RWPE2 (cell line): ENCODE results near the gene PKIG.
A peak's percentile ranks its signal among the peaks of the same experiment; 100 is the strongest.

ENCODE experiments used
- ATAC-seq: fragments of 200-7000 bp; cut with Tn5 transposase; 3 replicates; pipeline ENCODE4 v1.9.1; 2021; ENCODE audit warnings: low read depth
- DNase-seq: peaks from one replicate; pipeline ENCODE4 v3.0.0-alpha.2; 2020; ENCODE audit warnings: low spot score
- H3K27ac ChIP-seq: fragments of 450-650 bp; 2 replicates; pipeline ENCODE4 v1.5.1; 2017; ENCODE audit warnings: mild to moderate bottlenecking; ENCODE audit not compliant: poor library complexity, severe bottlenecking
- H3K27me3 ChIP-seq: fragments of 250-450 bp; sonication (Bioruptor Pico); 2 replicates; pipeline ENCODE4 v1.5.1; 2021; ENCODE audit warnings: mild to moderate bottlenecking, moderate library complexity; ENCODE audit not compliant: insufficient read depth, poor library complexity, severe bottlenecking
- H3K36me3 ChIP-seq: fragments of 250-450 bp; sonication (Bioruptor Pico); 2 replicates; pipeline ENCODE4 v1.5.1; 2020; ENCODE audit warnings: low read depth, mild to moderate bottlenecking, moderate library complexity
- H3K4me1 ChIP-seq: fragments of 250-450 bp; sonication (Bioruptor Pico); 2 replicates; pipeline ENCODE4 v1.5.1; 2021; ENCODE audit warnings: mild to moderate bottlenecking, moderate library complexity; ENCODE audit not compliant: insufficient read depth, poor library complexity, severe bottlenecking
- H3K4me3 ChIP-seq: fragments of 250-450 bp; sonication (Bioruptor Pico); 2 replicates; pipeline ENCODE4 v1.5.1; 2021; ENCODE audit warnings: mild to moderate bottlenecking, moderate library complexity; ENCODE audit not compliant: severe bottlenecking
- H3K9me3 ChIP-seq: fragments of 250-450 bp; sonication (Bioruptor Pico); 2 replicates; pipeline ENCODE4 v1.5.1; 2021; ENCODE audit warnings: mild to moderate bottlenecking, moderate library complexity; ENCODE audit not compliant: severe bottlenecking
- TF ChIP-seq, protein P1 (sequence below): fragments of 450-650 bp; IDR thresholded peaks from one replicate; pipeline ENCODE4 v1.5.1; 2017; ENCODE audit warnings: mild to moderate bottlenecking, moderate library complexity; ENCODE audit not compliant: poor library complexity, severe bottlenecking

PKIG gene

DNA sequence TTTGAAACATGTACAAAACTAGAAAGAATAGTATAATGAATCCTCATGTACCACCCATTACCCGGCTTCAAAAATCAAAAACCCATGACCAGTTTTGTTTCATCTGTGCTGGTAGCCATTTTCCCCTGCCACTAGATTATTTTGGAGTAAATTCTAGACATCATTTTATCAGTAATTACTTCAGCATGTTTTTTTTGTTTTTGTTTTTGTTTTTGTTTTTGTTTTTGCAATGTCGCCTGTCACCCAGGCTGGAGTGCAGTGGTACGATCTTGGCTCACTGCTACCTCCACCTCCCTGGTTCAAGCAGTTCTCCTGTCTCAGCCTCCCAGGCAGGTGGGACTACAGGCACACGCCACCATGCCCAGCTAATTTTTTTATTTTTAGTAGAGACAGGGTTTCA, 8.0 kb upstream of the PKIG start:
- ATAC-seq (no peak), DNase-seq (no peak)
- no peak overlapping the region for H3K27ac ChIP-seq
- H3K4me1 ChIP-seq = peaks cover 30% of the 10 kb centered on the region
- H3K4me3 ChIP-seq = no peak overlapping the region
- no peaks in the 10 kb centered on the region for H3K27me3 ChIP-seq
- no peaks in the 10 kb centered on the region for H3K9me3 ChIP-seq
- H3K36me3 ChIP-seq = no peaks in the 10 kb centered on the region
- TF ChIP-seq, protein P1, sequence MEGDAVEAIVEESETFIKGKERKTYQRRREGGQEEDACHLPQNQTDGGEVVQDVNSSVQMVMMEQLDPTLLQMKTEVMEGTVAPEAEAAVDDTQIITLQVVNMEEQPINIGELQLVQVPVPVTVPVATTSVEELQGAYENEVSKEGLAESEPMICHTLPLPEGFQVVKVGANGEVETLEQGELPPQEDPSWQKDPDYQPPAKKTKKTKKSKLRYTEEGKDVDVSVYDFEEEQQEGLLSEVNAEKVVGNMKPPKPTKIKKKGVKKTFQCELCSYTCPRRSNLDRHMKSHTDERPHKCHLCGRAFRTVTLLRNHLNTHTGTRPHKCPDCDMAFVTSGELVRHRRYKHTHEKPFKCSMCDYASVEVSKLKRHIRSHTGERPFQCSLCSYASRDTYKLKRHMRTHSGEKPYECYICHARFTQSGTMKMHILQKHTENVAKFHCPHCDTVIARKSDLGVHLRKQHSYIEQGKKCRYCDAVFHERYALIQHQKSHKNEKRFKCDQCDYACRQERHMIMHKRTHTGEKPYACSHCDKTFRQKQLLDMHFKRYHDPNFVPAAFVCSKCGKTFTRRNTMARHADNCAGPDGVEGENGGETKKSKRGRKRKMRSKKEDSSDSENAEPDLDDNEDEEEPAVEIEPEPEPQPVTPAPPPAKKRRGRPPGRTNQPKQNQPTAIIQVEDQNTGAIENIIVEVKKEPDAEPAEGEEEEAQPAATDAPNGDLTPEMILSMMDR = no peak

DNA sequence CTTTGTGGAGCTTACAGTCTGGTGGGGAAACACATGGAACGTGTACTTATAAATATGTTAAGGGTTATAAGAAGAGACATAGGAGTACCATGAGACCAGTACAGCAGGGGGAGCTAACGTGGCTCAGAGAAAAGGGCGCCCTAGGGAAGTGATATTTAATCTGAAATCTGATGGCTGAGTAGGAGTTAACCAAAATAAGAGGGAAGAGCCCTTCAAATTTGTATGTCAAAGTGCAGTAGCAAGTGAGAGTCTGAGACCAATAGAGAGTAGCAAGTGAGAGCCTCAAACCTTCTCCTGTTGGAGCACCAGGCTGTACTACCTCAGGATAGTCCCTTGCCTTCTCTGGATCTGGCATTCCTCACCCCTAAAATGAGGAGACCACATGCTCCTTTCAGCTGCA, 6.1 kb upstream of the PKIG start:
- no peak for ATAC-seq
- no peaks in the 10 kb centered on the region for H3K27me3 ChIP-seq
- H3K36me3 ChIP-seq = no peaks in the 10 kb centered on the region
- TF ChIP-seq, protein P1 = peak; percentile 38
- no peak overlapping the region for H3K4me3 ChIP-seq
- peaks cover 30% of the 10 kb centered on the region for H3K4me1 ChIP-seq
- no peak overlapping the region for H3K27ac ChIP-seq
- no peak for DNase-seq
- H3K9me3 ChIP-seq = no peaks in the 10 kb centered on the region

DNA sequence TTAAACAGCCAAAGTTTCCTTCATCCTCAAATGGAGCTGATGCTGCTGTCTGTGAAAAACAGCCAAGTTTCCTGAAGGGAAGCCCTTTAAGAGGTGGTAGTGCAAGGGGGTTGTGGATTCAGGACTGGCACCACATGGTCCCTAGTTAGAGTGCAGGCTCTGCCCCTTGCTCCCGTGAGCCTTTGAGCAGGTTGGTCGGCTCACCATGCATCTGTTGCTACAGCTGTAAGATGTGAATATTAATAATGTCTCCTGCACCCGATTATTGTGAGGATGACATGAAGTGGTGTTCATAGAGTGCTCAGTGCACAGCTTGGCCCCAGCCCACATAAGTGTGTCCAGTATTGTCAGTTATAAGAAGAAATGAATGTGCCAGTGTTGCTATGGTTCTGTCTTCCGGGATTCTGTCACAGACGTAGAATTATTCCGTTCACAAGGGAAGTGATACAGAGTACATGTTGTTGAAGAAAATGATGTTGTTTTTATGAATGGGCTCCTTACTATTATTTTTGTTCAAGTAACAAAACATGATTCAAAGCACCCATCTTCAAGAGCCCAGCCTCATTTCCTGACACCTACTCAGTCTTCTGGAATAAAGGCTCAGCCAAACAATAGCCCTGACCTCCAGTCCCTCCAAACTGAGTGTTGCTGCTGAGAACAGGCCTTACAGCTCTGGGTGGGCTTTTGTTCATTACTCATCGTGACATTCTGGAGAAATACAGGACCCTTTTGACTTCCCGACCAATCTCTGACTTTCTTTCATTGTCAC, 2.9 kb upstream of the PKIG start:
- Histone ChIP-seq H3K36me3 (no peaks in the 10 kb centered on the region), H3K4me1 (peaks cover 11% of the 10 kb centered on the region), H3K27ac (no peak overlapping the region), H3K4me3 (no peak overlapping the region), H3K27me3 (no peaks in the 10 kb centered on the region), H3K9me3 (no peaks in the 10 kb centered on the region)
- ATAC-seq (no peak), DNase-seq (no peak)
- TF ChIP-seq, protein P1 = no peak

DNA sequence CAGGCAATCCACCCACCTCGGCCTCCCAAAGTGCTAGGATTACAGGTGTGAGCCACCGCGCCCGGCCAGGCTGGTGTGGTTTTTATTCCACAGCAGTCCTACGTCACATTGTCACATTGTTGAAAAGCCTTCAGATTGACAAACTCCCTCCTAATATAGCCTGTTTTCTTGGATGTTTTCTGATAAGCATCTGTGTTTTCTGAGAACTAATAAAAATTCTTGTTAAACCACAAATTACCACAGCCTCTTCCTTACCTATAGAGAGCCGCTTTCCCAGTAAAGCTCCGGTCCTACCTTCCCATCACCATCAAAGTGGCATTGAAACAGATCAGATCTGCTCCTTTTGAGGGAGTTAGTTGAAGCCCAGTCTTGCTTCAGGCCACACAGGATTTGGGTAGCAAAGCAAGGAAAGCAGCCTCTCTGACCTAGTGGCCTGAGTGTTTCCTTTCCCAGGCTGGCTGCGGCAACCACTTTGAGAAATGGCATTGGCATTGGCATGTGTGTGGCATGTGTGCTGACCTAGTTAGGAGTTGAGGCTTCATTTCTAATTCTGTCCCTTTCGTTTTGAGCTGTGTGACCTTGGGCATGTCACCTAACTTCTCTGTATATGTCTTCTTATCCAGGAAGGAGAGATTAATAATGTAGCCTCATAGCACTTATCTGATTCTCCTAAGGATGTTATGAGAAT, 1.7 kb upstream of the PKIG start:
- DNase-seq = no peak
- ATAC-seq = no peak
- H3K9me3 ChIP-seq = no peaks in the 10 kb centered on the region
- TF ChIP-seq, protein P1 = no peak
- no peaks in the 10 kb centered on the region for H3K27me3 ChIP-seq
- H3K4me1 ChIP-seq = peaks cover 11% of the 10 kb centered on the region
- no peaks in the 10 kb centered on the region for H3K36me3 ChIP-seq
- H3K27ac ChIP-seq = no peak overlapping the region
- H3K4me3 ChIP-seq = no peak overlapping the region

DNA sequence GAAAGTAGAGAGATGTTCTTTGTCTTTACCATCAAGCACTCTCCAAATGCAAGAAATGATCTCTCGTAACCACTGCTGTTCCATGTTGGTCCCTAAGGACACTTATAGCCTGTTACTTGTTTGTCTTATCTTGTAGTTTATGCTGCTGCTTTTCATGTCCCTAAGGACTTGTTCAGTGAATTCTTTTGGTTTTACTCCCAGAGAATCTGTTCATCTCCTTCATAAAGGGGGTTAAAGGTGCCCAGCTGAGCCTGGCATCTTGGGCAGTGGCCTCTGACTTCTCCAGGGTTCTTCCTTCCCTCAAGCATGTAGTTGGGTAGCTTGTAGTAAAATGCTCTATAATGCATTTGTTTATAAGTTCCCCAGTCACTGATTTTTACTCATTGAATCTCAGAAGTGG, 864 bp upstream of the PKIG start:
- Histone ChIP-seq H3K9me3 (no peaks in the 10 kb centered on the region), H3K4me1 (peaks cover 11% of the 10 kb centered on the region), H3K27ac (no peak overlapping the region), H3K4me3 (no peak overlapping the region), H3K27me3 (no peaks in the 10 kb centered on the region), H3K36me3 (no peaks in the 10 kb centered on the region)
- TF ChIP-seq, protein P1 = no peak
- no peak for DNase-seq
- ATAC-seq = no peak
